Forelimb muscle (tissue), 1 donor: ENCODE measurements around the gene GZMB. TPM values are rescaled to one million over a fixed set of nuclear protein-coding genes. Genes with fewer than 3 reads are reported as not detected.
"Not testable (repeated sequence)": the region's sequence is repeated elsewhere in the genome, so short reads cannot be mapped to it uniquely, and the experiment has no call there.

Source experiments
- DNase-seq: peaks from one replicate; pipeline ENCODE4 v3.0.0-alpha.2; 2013; ENCODE audit warnings: low read depth
- polyA plus RNA-seq: library from polyadenylated mRNA; unstranded; fragments of 120-200 nt; gene quantifications from one replicate; pipeline ENCODE4 v1.2.1, GENCODE V29; 2013; ENCODE audit not compliant: insufficient read length

Gene GZMB
- polyA plus RNA-seq = not detected

GRCh38 chr14:24634158-24634557 lies at the start of gene GZMB:
GZMB (minus strand) TSS chr14:24634190; CDS start chr14:24634160, 30 bp downstream.
- DNase-seq = no peak

- DNase-seq = no peak
Observed at GRCh38 chr14:24681056-24681455, 47.1 kb upstream of the GZMB start.

- no peak for DNase-seq
Observed at GRCh38 chr14:24680516-24680915, 46.5 kb upstream of the GZMB start.

GRCh38 chr14:24679248-24679961 lies 45.4 kb upstream of the GZMB start:
- no peak for DNase-seq

GRCh38 chr14:24678801-24679247 lies 44.8 kb upstream of the GZMB start:
- peak; percentile 74 for DNase-seq

GRCh38 chr14:24677956-24678355 lies 44.0 kb upstream of the GZMB start:
- no peak for DNase-seq

- no peak for DNase-seq
Observed at GRCh38 chr14:24674204-24674970, 40.4 kb upstream of the GZMB start.

GRCh38 chr14:24673534-24674203 lies 39.7 kb upstream of the GZMB start:
- no peak for DNase-seq

GRCh38 chr14:24673059-24673458 lies 39.1 kb upstream of the GZMB start:
- DNase-seq = no peak

- no peak for DNase-seq
Observed at GRCh38 chr14:24670594-24670993, 36.6 kb upstream of the GZMB start.

- no peak for DNase-seq
Observed at GRCh38 chr14:24669651-24670050, 35.7 kb upstream of the GZMB start.

- no peak for DNase-seq
Observed at GRCh38 chr14:24665440-24665991, 31.5 kb upstream of the GZMB start.

- DNase-seq = no peak
Observed at GRCh38 chr14:24664366-24664765, 30.4 kb upstream of the GZMB start.

GRCh38 chr14:24662753-24663152 lies 28.8 kb upstream of the GZMB start:
- peak; percentile 6 for DNase-seq

GRCh38 chr14:24659916-24660570 lies 26.1 kb upstream of the GZMB start:
- no peak for DNase-seq

- DNase-seq = not testable (repeated sequence)
Observed at GRCh38 chr14:24648361-24648760, 14.4 kb upstream of the GZMB start.

- no peak for DNase-seq
Observed at GRCh38 chr14:24639905-24640304, 5.9 kb upstream of the GZMB start.

GRCh38 chr14:24639270-24639669 lies 5.3 kb upstream of the GZMB start:
- no peak for DNase-seq

GRCh38 chr14:24633353-24633752 lies 637 bp downstream of the GZMB start:
- no peak for DNase-seq

GRCh38 chr14:24632761-24633160 lies 1.2 kb downstream of the GZMB start:
- DNase-seq = no peak

GRCh38 chr14:24632336-24632735 lies 1.7 kb downstream of the GZMB start:
- DNase-seq = no peak
